ENCODE results near the gene NAA16.
"Not testable (repeated sequence)": the region's sequence is repeated elsewhere in the genome, so short reads cannot be mapped to it uniquely, and the experiment has no call there.

The NAA16 gene

GRCh38 chr13:41420146-41420545, 109.1 kb downstream of the NAA16 start:
- TF ChIP-seq CTCF (IDR thresholded peaks at IDR 0.05), result no peak
- no peaks in the 10 kb centered on the region for H3K36me3 ChIP-seq
- no peaks in the 10 kb centered on the region for H3K27me3 ChIP-seq
- intact Hi-C loops (cut with DNase I; ENCODE audit: low total_unique reads), result no loop called here
- no peaks in the 10 kb centered on the region for H3K9me3 ChIP-seq
- H3K4me3 ChIP-seq, result no peak overlapping the region
- no peaks in the 10 kb centered on the region for H3K4me1 ChIP-seq
- no peak overlapping the region for H3K27ac ChIP-seq
- DNase-seq, result no peak

- H3K36me3 ChIP-seq; H3K4me3 ChIP-seq; DNase-seq; H3K9me3 ChIP-seq; H3K4me1 ChIP-seq; H3K27ac ChIP-seq; intact Hi-C loops (cut with DNase I; ENCODE audit: low total_unique reads); H3K27me3 ChIP-seq: not testable (repeated sequence)
These were observed 110.3 kb downstream of the NAA16 start for GRCh38 chr13:41421330-41421729.

GRCh38 chr13:41421983-41422382, 110.9 kb downstream of the NAA16 start:
- H3K4me1 ChIP-seq; intact Hi-C loops (cut with DNase I; ENCODE audit: low total_unique reads); DNase-seq; H3K4me3 ChIP-seq; H3K36me3 ChIP-seq; H3K9me3 ChIP-seq; H3K27me3 ChIP-seq; H3K27ac ChIP-seq: not testable (repeated sequence)

- H3K9me3 ChIP-seq; intact Hi-C loops (cut with DNase I; ENCODE audit: low total_unique reads); DNase-seq; H3K36me3 ChIP-seq; H3K27ac ChIP-seq; H3K4me1 ChIP-seq; H3K4me3 ChIP-seq: not testable (repeated sequence)
- peaks cover 0 to 12% of the 10 kb centered on the region in 2 donors for H3K27me3 ChIP-seq
These were observed 112.2 kb downstream of the NAA16 start for GRCh38 chr13:41423259-41423658.

- intact Hi-C loops (cut with DNase I; ENCODE audit: low total_unique reads); DNase-seq; H3K4me1 ChIP-seq: not testable (repeated sequence)
These were observed 113.6 kb downstream of the NAA16 start for GRCh38 chr13:41424675-41425074.

GRCh38 chr13:41426047-41426446, 115.0 kb downstream of the NAA16 start:
- intact Hi-C loops (cut with DNase I; ENCODE audit: low total_unique reads), result no loop called here
- H3K4me3 ChIP-seq, result no peak overlapping the region
- DNase-seq, result no peak
- no peak overlapping the region for H3K27ac ChIP-seq
- no peak for TF ChIP-seq CTCF (IDR thresholded peaks at IDR 0.05)
- no peaks in the 10 kb centered on the region for H3K36me3 ChIP-seq
- H3K9me3 ChIP-seq, result no peaks in the 10 kb centered on the region
- no peaks in the 10 kb centered on the region for H3K4me1 ChIP-seq
- peaks cover 0 to 14% of the 10 kb centered on the region in 2 donors for H3K27me3 ChIP-seq

More at GRCh38 chr13:41424675-41425074, 113.6 kb downstream of the NAA16 start:
- not testable (repeated sequence) for H3K36me3 ChIP-seq, H3K4me3 ChIP-seq, H3K9me3 ChIP-seq, H3K27ac ChIP-seq
- peaks cover 0 to 14% of the 10 kb centered on the region in 2 donors for H3K27me3 ChIP-seq

Measured in tibial artery (tissue), 4 donors.